Measurements from ENCODE around the gene SLC30A4. TPM values are rescaled to one million over a fixed set of nuclear protein-coding genes. Genes with fewer than 3 reads are reported as not detected.
"Not testable (repeated sequence)": the region's sequence is repeated elsewhere in the genome, so short reads cannot be mapped to it uniquely, and the experiment has no call there.

SLC30A4 gene
- polyA plus RNA-seq, 4 donors, result 7.5 to 9.1 (median 8.2) TPM

DNA sequence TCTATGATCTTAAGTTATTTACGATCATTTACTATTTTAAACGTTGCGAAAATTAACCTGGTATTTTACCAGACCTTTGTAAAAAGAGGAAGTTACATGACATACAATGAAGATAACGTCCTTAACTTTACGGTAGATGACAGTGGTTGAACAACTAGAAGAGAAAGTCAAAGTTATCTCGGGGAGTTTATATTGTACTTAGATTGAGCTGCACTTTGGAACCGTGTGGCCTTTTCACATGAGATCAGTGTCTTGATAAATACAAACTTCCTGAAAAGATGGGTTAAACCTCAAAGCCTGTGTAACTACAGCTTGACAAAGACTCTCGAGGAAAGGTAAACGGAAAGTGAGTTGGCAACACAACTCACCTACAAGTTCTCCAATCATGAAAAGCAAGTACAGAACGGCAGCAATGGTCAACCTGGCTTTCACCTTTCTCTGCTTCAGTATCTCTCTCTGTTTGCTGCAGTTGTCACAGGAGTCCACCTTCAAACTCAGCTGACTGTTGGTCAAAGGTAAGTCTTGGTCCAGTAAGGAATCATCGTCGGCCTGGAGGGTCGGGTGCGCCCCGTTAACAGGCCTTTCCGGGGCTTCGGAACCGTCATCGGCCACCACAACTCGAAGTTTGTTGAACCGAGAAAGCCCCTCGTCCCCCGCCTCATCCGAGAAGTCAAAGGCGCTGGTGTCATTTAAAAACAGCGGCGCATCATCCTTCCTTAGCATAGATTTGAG, 793 bp downstream of the SLC30A4 start:
- peak; percentile 10 to 43 (median 28) for DNase-seq (ENCODE audit: low read depth in 4 of 4, low spot score in 2 of 4)

DNA sequence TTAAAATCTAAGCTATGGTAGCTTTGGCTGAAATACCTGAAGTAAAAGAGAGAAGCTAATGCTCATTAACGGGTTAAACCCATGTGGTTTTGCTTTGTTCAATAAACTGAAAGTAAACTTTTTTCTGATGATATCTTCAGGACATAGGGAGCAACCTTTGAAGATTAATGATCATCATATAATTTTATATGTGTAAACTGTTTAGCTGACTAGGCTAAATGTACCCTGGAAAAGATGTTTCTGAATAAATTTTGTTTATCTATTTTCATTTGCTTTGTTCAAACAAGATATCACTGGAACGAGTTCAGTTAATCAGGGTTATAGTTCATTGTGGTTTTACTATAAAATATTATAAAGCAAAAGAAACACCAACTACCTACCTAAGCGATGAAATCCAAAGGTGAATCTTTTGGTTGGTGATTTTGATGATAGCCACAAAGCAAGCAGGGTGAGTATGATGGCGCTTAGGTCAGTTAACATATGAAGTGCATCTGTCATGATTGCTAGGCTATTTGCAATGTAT, 11.7 kb downstream of the SLC30A4 start:
- DNase-seq (ENCODE audit: low read depth in 4 of 4, low spot score in 2 of 4), result no peak

DNA sequence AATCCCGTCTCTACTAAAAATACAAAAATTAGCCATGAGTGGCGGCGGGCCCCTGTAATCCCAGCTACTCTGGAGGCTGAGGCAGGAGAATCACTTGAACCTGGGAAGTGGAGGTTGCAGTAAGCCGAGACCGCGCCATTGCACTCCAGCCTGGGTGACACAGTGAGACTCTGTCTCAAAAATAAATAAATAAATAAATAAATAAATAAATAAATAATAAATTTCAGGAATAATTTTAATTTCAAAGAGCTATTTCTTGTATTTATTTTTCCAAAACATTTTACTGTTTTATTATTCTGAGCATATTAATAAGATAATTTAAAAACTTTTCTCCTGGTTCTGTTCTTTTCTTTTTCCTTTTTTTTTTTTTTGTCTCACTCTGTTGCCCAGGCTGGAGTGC, 15.4 kb downstream of the SLC30A4 start:
- DNase-seq (ENCODE audit: low read depth in 4 of 4, low spot score in 2 of 4), result not testable (repeated sequence)

DNA sequence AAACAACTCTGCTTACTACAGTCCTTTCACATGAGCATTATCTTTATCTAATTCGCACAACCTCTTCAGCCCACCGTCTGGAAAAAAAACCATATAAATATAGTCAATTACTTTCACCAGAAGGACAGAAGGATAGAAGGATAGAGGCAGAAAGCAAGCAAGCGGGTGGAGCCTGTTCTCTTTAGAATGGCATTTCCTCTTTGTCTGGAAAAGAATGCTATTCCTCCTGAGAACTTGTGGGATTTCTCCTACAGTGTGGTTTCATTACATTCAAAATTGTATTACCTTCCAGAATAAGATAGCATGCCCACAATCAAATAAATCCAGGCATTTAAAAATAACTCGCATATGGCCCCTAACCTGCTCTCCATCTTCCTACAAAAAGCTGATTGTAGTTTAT, 23.1 kb downstream of the SLC30A4 start:
- DNase-seq (ENCODE audit: low read depth in 4 of 4, low spot score in 2 of 4), result no peak

DNA sequence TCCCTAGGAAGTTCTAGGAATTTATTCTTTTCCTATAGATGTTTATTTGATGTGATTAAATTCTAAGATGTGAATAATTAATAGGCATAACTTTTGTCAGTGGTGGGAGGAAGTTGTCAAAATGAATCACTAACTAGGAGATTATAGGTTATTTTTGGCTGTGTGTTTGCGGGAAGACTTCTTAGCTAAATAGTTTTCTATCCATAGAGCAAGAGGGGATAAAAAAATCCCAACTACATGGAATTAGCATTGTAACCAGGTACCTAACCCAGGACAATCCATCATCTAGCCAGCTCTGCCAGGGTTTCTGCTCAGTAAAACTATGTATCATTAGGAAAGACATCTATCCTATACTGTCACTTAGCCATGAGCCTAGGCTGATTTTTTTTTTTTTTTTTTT, 23.9 kb downstream of the SLC30A4 start:
- DNase-seq (ENCODE audit: low read depth in 4 of 4, low spot score in 2 of 4), result no peak

DNA sequence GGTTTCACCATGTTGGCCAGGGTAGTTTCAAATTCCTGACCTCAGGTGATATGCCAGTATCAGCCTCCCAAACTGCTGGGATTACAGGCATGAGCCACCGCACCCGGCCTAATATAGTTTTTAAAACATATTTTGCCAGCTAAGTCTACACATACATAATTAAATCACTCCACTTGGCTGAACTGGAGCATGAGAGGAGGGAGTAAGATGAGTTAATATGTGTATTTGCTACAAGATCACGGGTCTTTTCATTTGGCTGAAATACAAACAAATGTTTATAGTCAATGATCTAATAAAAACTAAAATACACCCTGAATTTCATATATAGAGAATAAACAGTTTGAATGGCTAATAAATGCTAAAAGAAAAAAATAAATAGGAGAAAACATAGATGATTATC, 25.3 kb downstream of the SLC30A4 start:
- DNase-seq (ENCODE audit: low read depth in 4 of 4, low spot score in 2 of 4), result no peak

DNA sequence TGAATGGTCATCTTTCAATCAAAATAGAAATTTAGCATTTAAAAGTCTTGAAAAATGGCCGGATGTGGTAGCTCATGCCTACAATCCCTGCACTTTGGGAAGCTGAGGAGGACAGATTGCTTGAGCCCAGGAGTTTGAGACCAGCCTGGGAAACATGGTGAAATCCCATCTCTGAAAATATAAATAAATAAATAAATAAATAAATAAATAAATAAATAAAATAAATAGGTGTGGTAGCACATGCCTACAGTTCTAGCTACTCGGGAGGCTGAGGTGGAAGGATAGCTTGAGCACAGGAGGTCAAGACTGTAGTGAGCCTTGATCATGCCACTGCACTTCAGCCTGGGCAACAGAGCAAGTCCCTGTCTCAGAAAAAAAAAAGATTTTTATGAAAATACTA, 25.9 kb downstream of the SLC30A4 start:
- no peak for DNase-seq (ENCODE audit: low read depth in 4 of 4, low spot score in 2 of 4)

DNA sequence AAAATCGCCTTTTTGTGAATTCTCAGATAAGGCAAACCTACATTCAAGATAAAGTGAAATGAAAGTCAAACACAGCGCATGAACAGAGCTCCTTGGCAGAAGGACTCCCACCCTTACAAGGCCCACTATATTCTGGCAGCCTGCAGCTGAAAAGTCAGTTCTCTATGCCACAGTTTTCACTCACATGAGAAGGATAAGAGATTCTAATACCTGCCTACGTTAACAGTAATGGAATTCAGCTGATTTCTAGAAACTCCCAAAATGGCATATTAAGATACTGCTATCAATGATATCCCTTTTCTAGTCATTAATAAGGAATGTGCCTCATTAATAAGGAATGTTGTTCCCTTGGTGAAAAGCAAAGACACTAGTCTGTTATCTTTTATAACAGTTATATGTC, 27.0 kb downstream of the SLC30A4 start:
- no peak for DNase-seq (ENCODE audit: low read depth in 4 of 4, low spot score in 2 of 4)

DNA sequence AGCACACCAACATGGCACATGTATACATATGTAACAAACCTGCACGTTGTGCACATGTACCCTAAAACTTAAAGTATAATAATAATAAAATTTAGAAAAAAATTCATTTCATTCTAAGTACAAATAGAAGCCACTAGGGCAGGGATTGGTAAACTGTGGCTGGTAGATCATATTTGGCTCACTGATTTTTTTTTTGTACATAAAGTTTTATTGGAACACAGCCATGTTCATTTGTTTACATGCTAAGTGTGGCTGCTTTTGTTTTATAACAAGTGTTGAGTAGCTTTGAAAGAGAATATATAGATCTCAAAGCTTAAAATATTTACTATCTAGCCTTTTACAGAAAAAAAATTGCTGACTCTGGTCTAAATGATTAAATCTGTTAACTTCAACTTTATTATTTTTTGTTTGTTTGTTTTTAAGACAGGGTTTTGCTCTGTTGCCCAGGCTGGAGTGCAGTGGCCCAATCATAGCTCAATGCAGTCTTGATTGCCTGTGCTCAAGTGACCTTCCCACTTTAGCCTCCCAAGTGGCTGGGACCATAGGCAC, 32.8 kb downstream of the SLC30A4 start:
- DNase-seq (ENCODE audit: low read depth in 4 of 4, low spot score in 2 of 4), result no peak

DNA sequence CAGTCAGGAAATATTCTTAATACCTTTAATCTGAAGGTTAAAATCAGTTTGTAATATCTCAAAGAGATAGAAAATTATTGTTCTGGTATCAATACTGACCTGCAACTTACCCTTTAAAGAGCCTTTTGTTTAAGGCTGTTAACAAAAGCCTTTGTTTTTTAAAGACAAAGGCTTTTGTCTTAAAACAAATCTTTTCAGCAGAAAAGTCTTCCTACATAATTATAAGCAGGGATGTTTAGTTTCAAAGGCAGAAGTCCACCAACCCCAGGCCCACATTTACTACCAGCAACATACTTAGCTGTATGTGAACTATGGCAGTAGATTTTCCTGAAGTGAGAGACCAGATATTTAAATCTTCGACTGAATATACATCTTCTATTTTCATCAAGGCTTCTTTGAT, 36.2 kb downstream of the SLC30A4 start:
- DNase-seq (ENCODE audit: low read depth in 4 of 4, low spot score in 2 of 4), result no peak

DNA sequence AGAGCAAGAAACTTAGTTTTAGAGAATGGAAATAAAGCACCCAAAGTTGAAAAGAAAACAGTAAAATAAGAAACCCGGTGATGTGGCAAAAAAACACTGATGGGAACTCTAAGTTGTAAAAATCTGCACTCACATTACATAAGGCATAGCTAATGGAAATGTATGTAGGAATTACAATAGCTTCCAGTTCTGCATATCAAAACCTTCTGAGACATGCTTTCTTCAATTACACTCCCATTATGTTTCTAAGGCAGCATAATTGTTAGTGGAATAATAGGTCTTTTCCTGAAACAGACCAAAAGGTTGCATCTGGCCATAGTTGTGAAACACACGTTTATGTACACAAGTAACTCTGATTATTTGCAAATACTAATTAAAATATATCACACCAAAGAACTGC, 41.4 kb downstream of the SLC30A4 start:
- no peak for DNase-seq (ENCODE audit: low read depth in 4 of 4, low spot score in 2 of 4)

DNA sequence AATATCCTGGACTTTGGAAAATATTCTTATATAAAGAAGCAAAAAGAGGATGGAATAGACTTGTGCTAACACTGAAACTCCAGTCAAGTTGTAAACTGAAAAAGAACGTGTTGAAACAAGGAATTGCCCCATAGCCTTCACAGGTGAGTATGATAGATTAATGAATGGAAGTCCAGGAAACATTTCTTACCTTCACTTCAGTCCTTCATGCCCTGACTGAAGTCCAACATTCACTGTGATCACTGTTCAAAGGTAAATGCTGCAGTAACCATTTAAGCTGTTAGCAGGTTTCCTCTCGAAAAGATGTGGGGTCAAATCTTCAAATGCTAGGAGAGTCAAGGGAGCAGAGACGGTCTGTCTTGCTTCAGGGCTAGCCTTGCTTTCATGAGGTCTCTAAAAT, 46.1 kb downstream of the SLC30A4 start:
- no peak for DNase-seq (ENCODE audit: low read depth in 4 of 4, low spot score in 2 of 4)

DNA sequence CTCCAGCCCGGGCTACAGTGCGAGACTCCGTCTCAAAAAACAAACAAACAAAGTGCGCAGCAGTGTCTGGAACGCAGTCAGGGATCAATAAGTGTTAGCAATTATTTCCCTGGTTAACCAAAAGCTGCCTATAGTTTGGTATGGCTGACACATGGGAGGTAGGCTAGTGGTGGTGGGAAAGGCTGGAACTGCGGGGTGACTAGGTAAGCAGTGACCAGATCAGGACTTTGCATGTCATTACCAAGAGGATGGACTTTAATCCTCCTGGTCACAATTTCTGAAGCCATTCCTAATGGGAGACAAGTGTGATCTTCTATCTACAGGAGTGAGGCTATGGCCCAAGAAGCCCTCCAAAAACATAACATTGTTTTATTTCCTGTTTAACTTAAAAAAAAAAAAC, 47.8 kb downstream of the SLC30A4 start:
- DNase-seq (ENCODE audit: low read depth in 4 of 4, low spot score in 2 of 4), result no peak

DNA sequence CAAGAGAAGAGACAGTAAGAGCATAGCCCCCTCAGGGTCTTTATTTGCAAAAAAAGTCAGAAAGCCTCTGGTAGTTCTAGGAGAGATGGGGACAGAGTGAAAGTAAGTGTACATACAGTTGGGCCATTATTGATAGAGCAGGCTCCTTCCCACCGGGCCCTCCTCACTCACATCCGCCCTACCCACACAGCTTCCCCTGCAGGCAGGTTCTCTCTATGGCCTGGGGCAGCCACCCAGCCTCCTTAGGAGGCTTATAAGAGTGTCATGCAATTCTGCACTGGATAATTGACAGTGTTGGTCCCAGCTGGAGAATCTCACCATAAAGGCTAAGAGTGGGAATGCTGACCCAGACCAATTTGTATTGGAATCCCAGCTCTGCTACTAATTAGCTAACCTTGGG, 49.5 kb downstream of the SLC30A4 start:
- DNase-seq (ENCODE audit: low read depth in 4 of 4, low spot score in 2 of 4), result no peak

DNA sequence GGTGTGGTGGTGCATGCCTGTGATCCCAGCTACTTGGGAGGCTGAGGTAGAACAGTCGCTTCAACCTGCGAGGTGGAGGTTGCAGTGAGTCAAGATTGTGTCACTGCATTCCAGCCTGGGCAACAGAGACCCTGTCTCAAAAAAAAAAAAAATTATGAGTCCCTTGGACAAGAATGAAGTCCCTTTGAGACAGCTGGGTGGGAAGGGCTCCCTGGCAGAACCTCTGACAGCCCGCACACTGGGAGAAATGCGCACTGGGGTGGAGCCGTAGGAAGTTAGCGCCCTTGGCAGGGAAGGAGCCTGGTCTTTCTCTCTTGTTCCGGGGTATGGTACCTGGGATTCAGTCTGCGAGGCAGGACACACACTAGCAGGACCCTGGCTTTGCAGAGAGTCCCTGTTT, 51.4 kb downstream of the SLC30A4 start:
- no peak for DNase-seq (ENCODE audit: low read depth in 4 of 4, low spot score in 2 of 4)

DNA sequence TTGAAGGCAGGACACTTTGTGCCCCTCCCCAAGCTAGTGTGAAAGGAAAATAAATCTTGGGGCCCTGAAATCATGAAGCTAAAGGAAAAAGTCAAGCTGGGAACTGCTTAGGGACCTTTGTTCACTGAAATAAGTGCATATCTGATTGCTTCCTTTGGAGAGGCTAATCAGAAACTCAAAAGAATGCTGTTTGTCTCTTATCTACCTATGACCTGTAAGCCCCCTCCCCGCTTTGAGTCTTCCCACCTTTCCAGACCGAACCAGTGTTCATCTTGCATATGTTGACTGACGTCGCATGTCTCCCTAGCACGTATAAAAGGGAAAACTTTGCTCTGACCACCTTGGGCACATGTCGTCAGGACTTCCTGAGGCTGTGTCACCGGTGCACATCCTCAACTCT, 53.1 kb downstream of the SLC30A4 start:
- DNase-seq (ENCODE audit: low read depth in 4 of 4, low spot score in 2 of 4), result no peak

DNA sequence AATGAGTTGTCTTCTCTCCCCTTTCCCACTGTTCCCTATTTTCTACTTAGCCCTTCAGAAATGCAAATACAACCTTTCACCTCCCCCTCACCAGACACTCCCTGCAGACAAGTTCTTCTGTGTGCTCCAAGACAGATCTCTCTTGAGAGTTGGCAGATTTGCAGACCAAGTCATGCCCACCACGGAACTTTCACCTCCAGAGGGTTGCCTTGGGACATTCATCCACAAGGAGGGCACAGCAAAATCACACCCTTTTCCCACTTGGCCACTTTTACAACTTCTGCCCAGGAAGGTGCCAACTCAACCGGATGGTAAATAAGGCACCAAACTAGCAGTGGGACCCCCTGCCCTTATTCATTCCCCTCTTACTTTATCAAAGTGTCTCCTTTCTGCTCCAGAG, 53.5 kb downstream of the SLC30A4 start:
- DNase-seq (ENCODE audit: low read depth in 4 of 4, low spot score in 2 of 4), result no peak

DNA sequence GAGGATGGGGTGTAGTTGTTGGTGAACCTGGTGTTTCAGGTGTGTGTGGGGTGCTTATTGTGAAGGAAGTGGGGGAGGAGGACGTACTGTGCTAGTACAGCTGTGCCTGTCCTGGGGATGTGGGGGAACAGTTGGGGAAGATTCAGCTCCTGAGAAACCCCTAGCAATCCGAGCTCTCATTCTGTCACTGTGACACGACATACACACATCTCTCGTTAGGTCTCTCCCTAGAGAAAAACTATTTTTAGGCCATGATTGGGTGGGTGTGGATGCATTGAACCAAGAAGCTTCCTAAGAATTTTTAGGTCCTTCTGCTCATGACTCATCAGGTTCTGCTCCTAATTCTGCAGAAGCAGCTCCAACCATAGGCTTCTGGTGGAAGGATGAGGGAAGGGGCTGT, 54.3 kb downstream of the SLC30A4 start:
- DNase-seq (ENCODE audit: low read depth in 4 of 4, low spot score in 2 of 4), result no peak

DNA sequence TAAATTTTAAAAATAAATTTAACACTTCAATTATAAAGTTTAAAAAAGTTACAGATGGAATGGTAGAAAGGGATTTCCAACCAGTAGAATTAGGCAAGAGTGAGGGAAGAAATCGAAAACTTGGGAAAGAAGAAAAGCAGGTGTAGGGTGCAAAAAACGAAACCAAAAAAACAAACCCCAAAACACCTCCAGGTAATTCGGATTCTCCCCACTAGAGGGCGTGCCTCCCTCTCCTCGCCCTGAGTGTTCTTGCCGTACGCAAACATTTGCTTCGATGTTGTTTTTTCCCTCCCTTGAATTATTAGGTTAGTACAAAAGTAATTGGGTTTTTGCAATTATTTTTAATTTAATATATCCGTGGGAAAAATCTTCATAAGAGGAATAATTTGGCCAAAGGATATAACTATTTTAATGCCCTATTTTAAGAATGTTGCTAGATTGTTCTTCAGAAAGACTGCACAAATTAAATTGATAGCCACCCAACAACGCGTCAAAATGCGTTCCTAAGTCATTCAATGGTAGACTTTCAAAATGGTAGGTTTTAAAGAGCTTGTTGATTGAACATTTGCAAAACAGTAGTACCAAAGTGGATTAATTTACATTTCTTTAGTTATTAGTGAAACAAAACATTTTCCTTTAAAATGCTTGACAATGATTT, 63.7 kb downstream of the SLC30A4 start:
- DNase-seq (ENCODE audit: low read depth in 4 of 4, low spot score in 2 of 4), result peak in 3 of 4 donors; percentile 28 to 63 (median 39)

DNA sequence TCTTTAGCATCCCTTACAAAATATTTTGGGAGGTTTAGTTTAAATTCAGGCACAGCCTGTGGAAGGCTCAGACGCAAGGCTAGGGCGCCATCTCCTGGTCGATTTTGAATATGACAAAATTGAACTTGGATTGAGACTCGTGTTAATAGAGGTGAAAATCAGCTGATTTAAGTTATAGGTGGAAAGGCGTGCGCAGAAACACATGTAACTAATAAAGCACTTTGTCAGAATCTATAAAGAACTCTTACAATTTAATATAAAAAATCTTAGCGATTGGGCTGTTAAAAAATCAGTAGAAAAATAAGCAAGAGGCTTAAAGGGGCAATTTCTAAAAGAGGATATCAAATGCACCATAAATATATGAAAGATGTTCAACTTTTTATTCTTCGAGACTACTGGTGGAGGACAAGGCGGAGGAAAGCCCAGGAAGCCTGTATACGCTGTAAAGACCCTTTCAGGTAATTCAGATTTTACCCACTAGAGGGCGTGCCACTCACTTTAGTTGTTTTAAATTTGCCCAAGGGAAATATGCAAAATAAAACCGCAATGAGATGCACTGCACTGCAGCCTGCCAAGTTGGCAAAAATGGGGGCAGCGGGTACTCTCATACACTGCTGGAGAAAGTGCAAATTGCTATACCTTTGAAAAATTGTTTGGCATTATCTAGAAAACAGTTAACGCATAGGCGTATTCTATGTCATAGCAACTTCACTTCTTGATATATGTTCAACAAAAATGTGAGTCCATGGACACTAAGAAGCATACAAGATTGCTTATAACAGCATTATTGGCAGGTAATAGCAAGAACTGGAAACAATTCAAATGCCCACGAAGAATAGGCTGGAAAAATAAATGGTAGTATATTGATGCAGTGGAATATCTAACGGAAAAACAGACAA, 64.7 kb downstream of the SLC30A4 start:
- DNase-seq (ENCODE audit: low read depth in 4 of 4, low spot score in 2 of 4), result peak; percentile 56 to 91 (median 74)

DNA sequence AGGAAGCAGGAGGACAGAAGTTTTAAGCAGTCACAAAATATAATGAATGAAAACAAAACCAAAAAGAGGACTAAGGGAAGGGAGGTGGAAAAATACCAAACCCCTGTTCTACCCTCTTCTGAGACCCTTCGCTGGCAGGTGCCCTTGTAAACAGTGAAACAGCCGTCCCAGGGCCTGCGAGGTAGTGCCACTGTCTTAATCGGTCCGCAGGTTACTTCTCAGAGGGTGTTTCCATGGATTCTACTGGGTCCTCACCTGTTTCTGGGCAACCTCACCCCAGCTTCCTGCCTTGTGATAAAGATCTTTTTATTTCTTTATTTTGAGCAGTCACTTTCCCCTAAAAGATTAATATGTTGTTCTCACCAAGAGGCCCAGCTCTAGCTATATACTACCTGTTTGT, 65.3 kb downstream of the SLC30A4 start:
- no peak for DNase-seq (ENCODE audit: low read depth in 4 of 4, low spot score in 2 of 4)

Measured in left renal cortex interstitium (tissue), 4 donors.